CD4-positive, alpha-beta T cell (primary cell): ENCODE results near the gene AP1S2. TPM values are rescaled to one million over a fixed set of nuclear protein-coding genes. Genes with fewer than 3 reads are reported as not detected.

Experiments used
- ATAC-seq: fragments of 200-7000 bp; cut with Tn5 transposase; one replicate; pipeline ENCODE4 v1.10.0; 2022; ENCODE audit warnings: mild to moderate bottlenecking; ENCODE audit not compliant: poor library complexity
- CTCF ChIA-PET: fragments of 350-600 bp; sonication (Branson Sonifier 250); formaldehyde crosslinking; loops from one replicate; lab custom pipeline; 2021; ENCODE audit warnings: antibody characterized with exemption, inconsistent platforms; lab: Charles Lee
- POLR2A ChIA-PET: fragments of 350-600 bp; sonication (Branson Sonifier 250); formaldehyde crosslinking; loops from one replicate; lab custom pipeline; 2021; ENCODE audit warnings: antibody characterized with exemption, inconsistent platforms; lab: Charles Lee
- DNase-seq, 14 experiments: peaks; one replicate each; pipeline ENCODE4 v3.0.0-alpha.2; 2013 to 2020; ENCODE audit warnings: mixed read lengths in 2 of 14
- H3K27ac ChIP-seq, 2 donors: one replicate each; pipeline versions ENCODE4 v1.5.1 to v1.7.0; 2013; ENCODE audit warnings: low read length in 2 of 2, low read depth in 1 of 2, mild to moderate bottlenecking in 1 of 2
- H3K27me3 ChIP-seq, 2 experiments: 1 replicate in 1 of 2; 2 replicates in 1 of 2; pipeline versions ENCODE4 v1.6.1 to v1.7.0; 2013; ENCODE audit warnings: low read length in 2 of 2, control low read depth in 1 of 2, mild to moderate bottlenecking in 1 of 2, moderate library complexity in 1 of 2; ENCODE audit not compliant: insufficient read depth in 2 of 2, control insufficient read depth in 1 of 2
- H3K36me3 ChIP-seq: one replicate; pipeline ENCODE4 v1.6.1; 2013; ENCODE audit warnings: low read length, control low read depth; ENCODE audit not compliant: insufficient read depth
- H3K4me1 ChIP-seq: one replicate; pipeline ENCODE4 v1.6.1; 2013; ENCODE audit warnings: low read length, control low read depth; ENCODE audit not compliant: insufficient read depth
- H3K4me3 ChIP-seq: one replicate; pipeline ENCODE4 v1.5.1; 2013; ENCODE audit warnings: mild to moderate bottlenecking, low read length, moderate library complexity
- H3K9me3 ChIP-seq, 2 experiments: 1 replicate in 1 of 2; 2 replicates in 1 of 2; pipeline versions ENCODE4 v1.6.1 to v1.7.0; 2013; ENCODE audit warnings: low read length in 2 of 2, mild to moderate bottlenecking in 2 of 2, control low read depth in 1 of 2, moderate library complexity in 1 of 2; ENCODE audit not compliant: control insufficient read depth in 1 of 2, insufficient read depth in 1 of 2
- H3K27ac Mint-ChIP-seq: one replicate; pipeline ENCODE4 v1.8.0; 2020; ENCODE audit warnings: mixed read lengths
- H3K27me3 Mint-ChIP-seq: one replicate; pipeline ENCODE4 v1.8.0; 2021; ENCODE audit warnings: mixed read lengths
- H3K36me3 Mint-ChIP-seq: one replicate; pipeline ENCODE4 v1.8.0; 2021; ENCODE audit warnings: low read depth, mixed read lengths
- H3K4me1 Mint-ChIP-seq: one replicate; pipeline ENCODE4 v1.8.0; 2021; ENCODE audit warnings: low read depth, mixed read lengths
- H3K4me3 Mint-ChIP-seq: one replicate; pipeline ENCODE4 v1.8.0; 2020; ENCODE audit warnings: mild to moderate bottlenecking, mixed read lengths
- H3K9me3 Mint-ChIP-seq: one replicate; pipeline ENCODE4 v1.8.0; 2020; ENCODE audit warnings: mixed read lengths
- intact Hi-C, 2 experiments: fragments of 100-400 bp; cut with DNase I in 1 of 2; cut with micrococcal nuclease in 1 of 2; formaldehyde crosslinking; loops; one replicate each; pipeline versions ENCODE4 v1.15.1 to v1.9.0; 2023 to 2025; cut with DNase I, micrococcal nuclease
- total RNA-seq, 174 experiments: library from RNA in 2 of 174; stranded (reverse) in 2 of 174; gene quantifications; one replicate each; pipeline ENCODE4 v1.2.3 and lab custom pipeline; 2021 to 2026
- TF ChIP-seq, protein P1 (sequence below): fragments of 200-600 bp; IDR thresholded peaks from one replicate; pipeline ENCODE4 v1.8.0; 2022; ENCODE audit warnings: antibody characterized with exemption, mild to moderate bottlenecking

The AP1S2 gene
- total RNA-seq, 2 experiments from 2014 or later: 20.0 to 20.8 TPM

- Mint-ChIP-seq H3K27ac (no peak overlapping the region), H3K4me3 (no peak overlapping the region), H3K27me3 (no peaks in the 10 kb centered on the region), H3K9me3 (no peaks in the 10 kb centered on the region), H3K4me1 (peaks cover 1% of the 10 kb centered on the region), H3K36me3 (no peaks in the 10 kb centered on the region)
- TF ChIP-seq, protein P1, sequence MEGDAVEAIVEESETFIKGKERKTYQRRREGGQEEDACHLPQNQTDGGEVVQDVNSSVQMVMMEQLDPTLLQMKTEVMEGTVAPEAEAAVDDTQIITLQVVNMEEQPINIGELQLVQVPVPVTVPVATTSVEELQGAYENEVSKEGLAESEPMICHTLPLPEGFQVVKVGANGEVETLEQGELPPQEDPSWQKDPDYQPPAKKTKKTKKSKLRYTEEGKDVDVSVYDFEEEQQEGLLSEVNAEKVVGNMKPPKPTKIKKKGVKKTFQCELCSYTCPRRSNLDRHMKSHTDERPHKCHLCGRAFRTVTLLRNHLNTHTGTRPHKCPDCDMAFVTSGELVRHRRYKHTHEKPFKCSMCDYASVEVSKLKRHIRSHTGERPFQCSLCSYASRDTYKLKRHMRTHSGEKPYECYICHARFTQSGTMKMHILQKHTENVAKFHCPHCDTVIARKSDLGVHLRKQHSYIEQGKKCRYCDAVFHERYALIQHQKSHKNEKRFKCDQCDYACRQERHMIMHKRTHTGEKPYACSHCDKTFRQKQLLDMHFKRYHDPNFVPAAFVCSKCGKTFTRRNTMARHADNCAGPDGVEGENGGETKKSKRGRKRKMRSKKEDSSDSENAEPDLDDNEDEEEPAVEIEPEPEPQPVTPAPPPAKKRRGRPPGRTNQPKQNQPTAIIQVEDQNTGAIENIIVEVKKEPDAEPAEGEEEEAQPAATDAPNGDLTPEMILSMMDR: no peak
- DNase-seq (no peak), ATAC-seq (no peak)
- Histone ChIP-seq H3K4me1 (no peaks in the 10 kb centered on the region), H3K4me3 (no peak overlapping the region), H3K9me3 (peaks cover 0 to 7% of the 10 kb centered on the region in 2 experiments), H3K27ac (no peak overlapping the region), H3K27me3 (no peaks in the 10 kb centered on the region), H3K36me3 (no peaks in the 10 kb centered on the region)
- intact Hi-C loops: no loop called here
- ChIA-PET CTCF (no interaction called here), POLR2A (no interaction called here)
Observed at GRCh38 chrX:15877380-15877779, 22.8 kb upstream of the AP1S2 start.

DNA sequence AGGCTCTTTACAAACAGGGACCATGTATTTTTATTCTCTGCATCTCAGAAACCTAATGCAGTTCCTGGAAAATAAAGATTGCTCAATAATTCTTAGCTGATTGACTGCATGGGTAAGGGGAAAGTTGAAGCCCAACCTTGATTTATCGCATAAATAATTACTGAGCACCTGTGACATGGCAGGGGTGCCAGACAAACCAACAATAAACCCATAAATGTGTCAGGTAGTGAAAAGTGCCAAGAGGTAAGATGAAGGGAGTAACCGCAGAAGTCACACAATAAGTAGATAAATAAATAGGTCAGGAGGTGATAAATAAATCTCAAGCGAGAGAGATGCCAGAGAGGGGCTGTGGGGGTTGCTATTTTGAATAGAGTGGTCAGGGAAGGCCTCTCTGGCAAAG is 20.1 kb upstream of the AP1S2 start:
- no peak overlapping the region for H3K27ac ChIP-seq
- Mint-ChIP-seq H3K4me3 (no peak overlapping the region), H3K36me3 (no peaks in the 10 kb centered on the region), H3K27ac (no peak overlapping the region), H3K4me1 (no peaks in the 10 kb centered on the region), H3K27me3 (no peaks in the 10 kb centered on the region), H3K9me3 (no peaks in the 10 kb centered on the region)
- DNase-seq (no peak), ATAC-seq (no peak)
- H3K4me1 ChIP-seq: no peaks in the 10 kb centered on the region
- H3K27me3 ChIP-seq: no peaks in the 10 kb centered on the region
- H3K4me3 ChIP-seq: no peak overlapping the region
- intact Hi-C loops: no loop called here
- H3K36me3 ChIP-seq: no peaks in the 10 kb centered on the region
- TF ChIP-seq, protein P1: no peak
- ChIA-PET CTCF (no interaction called here), POLR2A (no interaction called here)
- peaks cover 0 to 6% of the 10 kb centered on the region in 2 experiments for H3K9me3 ChIP-seq

- H3K9me3 ChIP-seq: no peaks in the 10 kb centered on the region
- CTCF ChIA-PET: no interaction called here
- TF ChIP-seq, protein P1: no peak
- no peak overlapping the region for H3K4me3 ChIP-seq
- H3K4me3 Mint-ChIP-seq: no peak overlapping the region
- H3K36me3 Mint-ChIP-seq: no peaks in the 10 kb centered on the region
- no peaks in the 10 kb centered on the region for H3K27me3 Mint-ChIP-seq
- H3K27me3 ChIP-seq: no peaks in the 10 kb centered on the region
- intact Hi-C loops: no loop called here
- ATAC-seq (no peak), DNase-seq (no peak)
- POLR2A ChIA-PET: no interaction called here
- no peaks in the 10 kb centered on the region for H3K36me3 ChIP-seq
- no peak overlapping the region for H3K27ac ChIP-seq
- H3K4me1 ChIP-seq: no peaks in the 10 kb centered on the region
- H3K9me3 Mint-ChIP-seq: no peaks in the 10 kb centered on the region
- H3K4me1 Mint-ChIP-seq: no peaks in the 10 kb centered on the region
- no peak overlapping the region for H3K27ac Mint-ChIP-seq
Observed at GRCh38 chrX:15873566-15873965, 19.0 kb upstream of the AP1S2 start.
